ENCODE measurements around the gene PRKG1.

- TF ChIP-seq CTCF (IDR thresholded peaks at IDR 0.05; ENCODE audit: insufficient read depth, low read length, poor library complexity, severe bottlenecking): no peak
- no peak for TF ChIP-seq EZH2phosphoT487 (conservative IDR thresholded peaks at IDR 0.05; ENCODE audit: low read length)
Measured at GRCh38 chr10:51326174-51326573, 251.9 kb downstream of the PRKG1 start.
